GM18870 (cell line): Measurements from ENCODE around the gene PPP1R14C.

Experiments used
- ATAC-seq: cut with Tn5 transposase; IDR thresholded peaks from one replicate; pipeline ENCODE4 v1.9.1; 2021; ENCODE audit warnings: moderate library complexity; ENCODE audit not compliant: unreplicated experiment

Gene PPP1R14C

GRCh38 chr6:150290429-150290828 lies 147.6 kb downstream of the PPP1R14C start:
- ATAC-seq: no peak

GRCh38 chr6:150291968-150292710 lies 149.3 kb downstream of the PPP1R14C start:
- no peak for ATAC-seq

GRCh38 chr6:150293019-150293418 lies 150.2 kb downstream of the PPP1R14C start:
- ATAC-seq: no peak

- ATAC-seq: no peak
Measured at GRCh38 chr6:150293423-150294173, 150.8 kb downstream of the PPP1R14C start.

- ATAC-seq: no peak
Measured at GRCh38 chr6:150296890-150297289, 154.0 kb downstream of the PPP1R14C start.

GRCh38 chr6:150297327-150298029 lies 154.6 kb downstream of the PPP1R14C start:
- no peak for ATAC-seq

GRCh38 chr6:150298030-150298380 lies 155.2 kb downstream of the PPP1R14C start:
- ATAC-seq: no peak

GRCh38 chr6:150298676-150299075 lies 155.8 kb downstream of the PPP1R14C start:
- ATAC-seq: no peak
